ENCODE data around the gene ZNF606. TPM values are rescaled to one million over a fixed set of nuclear protein-coding genes. Genes with fewer than 3 reads are reported as not detected.
"Not testable (repeated sequence)": the region's sequence is repeated elsewhere in the genome, so short reads cannot be mapped to it uniquely, and the experiment has no call there.

The ZNF606 gene
- total RNA-seq, 2 experiments from 2014 or later = 1.3 to 3.2 TPM

DNA sequence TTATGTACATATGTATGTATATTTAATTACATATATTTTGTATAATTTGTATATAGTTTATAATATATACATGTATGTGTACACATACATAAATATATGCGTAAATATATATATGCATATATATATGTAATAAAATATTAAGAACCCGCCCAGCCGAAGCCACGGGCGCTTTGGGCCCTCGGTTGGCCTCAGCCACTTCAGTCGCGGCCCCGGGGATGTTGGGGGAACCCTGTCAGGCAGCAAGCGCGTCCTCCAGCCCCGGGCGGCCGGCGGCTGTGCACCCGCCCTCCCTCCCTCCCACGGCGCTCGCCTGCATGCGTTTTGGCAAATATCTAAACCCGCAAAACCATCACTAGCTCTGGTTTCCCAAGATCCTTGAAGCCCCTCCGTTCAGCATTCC, 7.9 kb upstream of the ZNF606 start:
- no peak overlapping the region for H3K4me2 ChIP-seq (ENCODE audit: low read length)
- intact Hi-C loops (cut with micrococcal nuclease; ENCODE audit: unreplicated experiment) = no loop called here
- DNase-seq (ENCODE audit: low spot score) = no peak
- H3K4me3 ChIP-seq (ENCODE audit: low read depth, low read length, poor library complexity, severe bottlenecking) = no peak overlapping the region
- CTCF ChIA-PET (ENCODE audit: unreplicated experiment) = no interaction called here
- no peak overlapping the region for H3K27ac ChIP-seq (ENCODE audit: low read depth, low read length, poor library complexity, severe bottlenecking)
- no peaks in the 10 kb centered on the region for H3K79me2 ChIP-seq (ENCODE audit: insufficient read depth, low read depth, low read length)
- H2AFZ ChIP-seq (ENCODE audit: low read length) = no peak overlapping the region
- H3K4me1 ChIP-seq (ENCODE audit: insufficient read depth, low read length, poor library complexity, severe bottlenecking) = no peaks in the 10 kb centered on the region
- no TSS peak for BruUV-seq (replicated peaks)
- H3K9me3 ChIP-seq (ENCODE audit: low read length) = no peaks in the 10 kb centered on the region; the same call in 1 of the 2 replicates
- H3K36me3 ChIP-seq (ENCODE audit: insufficient read depth, low read length) = no peaks in the 10 kb centered on the region
- TF ChIP-seq EZH2phosphoT487 (IDR thresholded peaks at IDR 0.05; ENCODE audit: borderline replicate concordance, low read depth, low read length) = no peak
- no peaks in the 10 kb centered on the region for H3K9me2 ChIP-seq (ENCODE audit: insufficient read depth, low read length)
- POLR2A ChIA-PET = no interaction called here
- no peaks in the 10 kb centered on the region for H4K20me1 ChIP-seq (ENCODE audit: insufficient read depth, low read length)

DNA sequence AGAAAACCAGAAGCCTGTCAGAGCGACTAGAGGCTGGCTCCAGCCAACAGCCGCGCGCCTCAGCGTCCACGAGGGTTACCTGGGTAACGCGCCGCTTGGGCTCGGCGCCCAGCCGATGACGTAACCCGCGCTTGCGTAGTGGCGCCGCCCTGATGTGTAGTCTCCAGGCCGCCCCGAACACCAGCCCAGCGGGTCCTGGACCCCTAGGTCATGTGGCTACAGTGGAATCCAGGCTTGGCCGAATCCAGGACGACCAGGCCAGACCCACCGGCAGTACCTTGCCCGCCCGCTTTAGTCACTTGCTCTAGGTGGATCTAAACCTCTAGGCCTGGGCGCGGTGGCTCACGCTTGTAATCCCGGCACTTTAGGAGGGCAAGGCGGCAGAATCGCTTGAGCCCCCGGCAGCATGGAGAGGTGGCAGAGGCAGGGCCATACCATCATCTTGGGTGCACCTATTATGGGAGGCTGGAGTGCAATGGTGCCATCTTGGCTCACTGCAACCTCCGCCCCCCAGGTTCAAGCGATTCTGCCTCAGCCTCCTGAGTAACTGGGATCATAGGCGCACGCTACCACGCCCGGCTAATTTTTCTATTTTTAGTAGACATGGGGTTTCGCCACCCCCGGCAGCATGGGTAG, 7.2 kb upstream of the ZNF606 start:
- Histone ChIP-seq H3K79me2 (ENCODE audit: insufficient read depth, low read depth, low read length) (no peaks in the 10 kb centered on the region), H3K9me2 (ENCODE audit: insufficient read depth, low read length) (no peaks in the 10 kb centered on the region), H3K4me2 (ENCODE audit: low read length) (no peak overlapping the region), H3K9me3 (ENCODE audit: low read length) (no peaks in the 10 kb centered on the region; the same call in 1 of the 2 replicates), H2AFZ (ENCODE audit: low read length) (no peak overlapping the region), H3K4me1 (ENCODE audit: insufficient read depth, low read length, poor library complexity, severe bottlenecking) (no peaks in the 10 kb centered on the region), H4K20me1 (ENCODE audit: insufficient read depth, low read length) (no peaks in the 10 kb centered on the region), H3K4me3 (ENCODE audit: low read depth, low read length, poor library complexity, severe bottlenecking) (no peak overlapping the region), H3K27ac (ENCODE audit: low read depth, low read length, poor library complexity, severe bottlenecking) (no peak overlapping the region), H3K36me3 (ENCODE audit: insufficient read depth, low read length) (no peaks in the 10 kb centered on the region)
- BruUV-seq (replicated peaks) = no TSS peak
- DNase-seq (ENCODE audit: low spot score) = no peak
- no peak for TF ChIP-seq CTCF (conservative IDR thresholded peaks at IDR 0.05; ENCODE audit: low read length)
- TF ChIP-seq EZH2phosphoT487 (IDR thresholded peaks at IDR 0.05; ENCODE audit: borderline replicate concordance, low read depth, low read length) = no peak
- POLR2A ChIA-PET = no interaction called here
- CTCF ChIA-PET (ENCODE audit: unreplicated experiment) = no interaction called here
- intact Hi-C loops (cut with micrococcal nuclease; ENCODE audit: unreplicated experiment) = no loop called here

- intact Hi-C loops (cut with micrococcal nuclease; ENCODE audit: unreplicated experiment) = no loop called here
These were observed 6.7 kb upstream of the ZNF606 start for GRCh38 chr19:58009301-58009665.

GRCh38 chr19:58008877-58009276, 6.3 kb upstream of the ZNF606 start:
- H3K27ac ChIP-seq (ENCODE audit: low read depth, low read length, poor library complexity, severe bottlenecking); intact Hi-C loops (cut with micrococcal nuclease; ENCODE audit: unreplicated experiment); H3K79me2 ChIP-seq (ENCODE audit: insufficient read depth, low read depth, low read length); H3K4me1 ChIP-seq (ENCODE audit: insufficient read depth, low read length, poor library complexity, severe bottlenecking); H2AFZ ChIP-seq (ENCODE audit: low read length); H4K20me1 ChIP-seq (ENCODE audit: insufficient read depth, low read length); CTCF ChIA-PET (ENCODE audit: unreplicated experiment); BruUV-seq (replicated peaks); H3K9me3 ChIP-seq (ENCODE audit: low read length); DNase-seq (ENCODE audit: low spot score); H3K4me2 ChIP-seq (ENCODE audit: low read length); POLR2A ChIA-PET; H3K36me3 ChIP-seq (ENCODE audit: insufficient read depth, low read length); H3K9me2 ChIP-seq (ENCODE audit: insufficient read depth, low read length); H3K4me3 ChIP-seq (ENCODE audit: low read depth, low read length, poor library complexity, severe bottlenecking): not testable (repeated sequence)

More at GRCh38 chr19:58009301-58009665, 6.7 kb upstream of the ZNF606 start:
- BruUV-seq (replicated peaks) = no TSS peak
- Histone ChIP-seq H3K9me3 (ENCODE audit: low read length) (no peaks in the 10 kb centered on the region; the same call in 1 of the 2 replicates), H3K27ac (ENCODE audit: low read depth, low read length, poor library complexity, severe bottlenecking) (no peak overlapping the region), H3K9me2 (ENCODE audit: insufficient read depth, low read length) (no peaks in the 10 kb centered on the region), H3K4me2 (ENCODE audit: low read length) (no peak overlapping the region), H2AFZ (ENCODE audit: low read length) (no peak overlapping the region), H3K79me2 (ENCODE audit: insufficient read depth, low read depth, low read length) (no peaks in the 10 kb centered on the region), H4K20me1 (ENCODE audit: insufficient read depth, low read length) (no peaks in the 10 kb centered on the region), H3K4me3 (ENCODE audit: low read depth, low read length, poor library complexity, severe bottlenecking) (no peak overlapping the region), H3K36me3 (ENCODE audit: insufficient read depth, low read length) (peaks cover 5% of the 10 kb centered on the region; the same call in 1 of the 2 replicates), H3K4me1 (ENCODE audit: insufficient read depth, low read length, poor library complexity, severe bottlenecking) (no peaks in the 10 kb centered on the region)
- no peak for DNase-seq (ENCODE audit: low spot score)
- TF ChIP-seq CTCF (conservative IDR thresholded peaks at IDR 0.05; ENCODE audit: low read length) (no peak), EZH2phosphoT487 (IDR thresholded peaks at IDR 0.05; ENCODE audit: borderline replicate concordance, low read depth, low read length) (no peak)
- ChIA-PET CTCF (ENCODE audit: unreplicated experiment) (no interaction called here), POLR2A (no interaction called here)
